GM18951 (cell line): ENCODE measurements around the gene SIGLEC10.
"Not testable (repeated sequence)": the region's sequence is repeated elsewhere in the genome, so short reads cannot be mapped to it uniquely, and the experiment has no call there.

Experiments used
- POLR2A ChIP-seq: IDR thresholded peaks from 4 replicates; pipeline ENCODE4 v1.6.1; 2011; ENCODE audit warnings: mild to moderate bottlenecking; ENCODE audit not compliant: insufficient read length, insufficient read depth; ENCODE audit errors: extremely low read depth
- in situ Hi-C: fragments of 300-500 bp; cut with MboI; formaldehyde crosslinking; loops from one replicate; pipeline ENCODE4 v1.12.0; 2022; ENCODE audit warnings: low sequenced_read_pairs, mixed read lengths, inconsistent platforms; ENCODE audit not compliant: unreplicated experiment

Gene SIGLEC10

GRCh38 chr19:51427201-51427600 lies 9.8 kb upstream of the SIGLEC10 start:
- in situ Hi-C loops, result no loop called here

GRCh38 chr19:51422053-51422448 lies 4.6 kb upstream of the SIGLEC10 start:
- no peak for TF ChIP-seq POLR2A
- in situ Hi-C loops, result no loop called here

More at GRCh38 chr19:51427201-51427600, 9.8 kb upstream of the SIGLEC10 start:
- TF ChIP-seq POLR2A, result no peak

DNA sequence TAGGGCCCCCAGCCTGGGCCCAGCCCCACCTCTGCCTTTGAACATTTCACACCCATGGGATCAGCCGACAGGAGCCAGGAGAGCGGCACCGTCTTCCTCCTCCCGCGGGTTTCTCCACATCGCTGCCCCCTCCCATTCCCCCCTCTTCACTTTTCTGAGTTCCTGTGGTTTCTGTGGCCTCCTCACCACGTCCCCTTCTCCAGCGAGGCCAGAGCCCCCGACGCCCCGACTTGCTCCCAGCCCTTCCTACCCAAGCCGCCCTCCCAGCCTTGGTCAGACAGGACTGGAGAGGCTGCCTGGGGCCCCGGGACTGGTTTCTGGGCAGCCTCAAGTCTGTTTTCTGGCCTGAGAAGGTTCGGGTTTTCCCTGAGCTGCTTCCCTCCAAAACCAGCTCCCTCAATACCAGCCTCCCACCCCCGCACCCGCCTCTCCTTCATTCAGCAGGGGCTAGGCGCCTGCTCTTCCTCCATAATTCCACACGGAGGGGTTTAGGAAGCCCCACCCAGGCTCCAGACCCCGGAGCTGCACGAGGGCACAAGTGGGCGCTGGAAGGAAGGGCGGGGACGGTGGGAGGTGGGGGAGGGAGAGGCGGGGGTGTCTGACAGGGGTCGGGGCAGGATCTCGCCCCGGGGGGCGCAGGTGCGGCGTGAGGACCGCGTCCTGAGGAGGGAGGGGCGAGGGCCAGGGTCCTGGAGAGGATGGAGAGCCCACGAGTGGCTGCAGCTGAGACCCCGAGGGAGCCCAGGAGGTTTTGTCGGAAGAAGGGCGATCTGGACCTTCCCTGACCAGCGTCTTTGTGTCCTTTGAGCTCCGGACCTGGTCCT lies 4.0 kb upstream of the SIGLEC10 start:
- no peak for TF ChIP-seq POLR2A
- in situ Hi-C loops, result no loop called here

DNA sequence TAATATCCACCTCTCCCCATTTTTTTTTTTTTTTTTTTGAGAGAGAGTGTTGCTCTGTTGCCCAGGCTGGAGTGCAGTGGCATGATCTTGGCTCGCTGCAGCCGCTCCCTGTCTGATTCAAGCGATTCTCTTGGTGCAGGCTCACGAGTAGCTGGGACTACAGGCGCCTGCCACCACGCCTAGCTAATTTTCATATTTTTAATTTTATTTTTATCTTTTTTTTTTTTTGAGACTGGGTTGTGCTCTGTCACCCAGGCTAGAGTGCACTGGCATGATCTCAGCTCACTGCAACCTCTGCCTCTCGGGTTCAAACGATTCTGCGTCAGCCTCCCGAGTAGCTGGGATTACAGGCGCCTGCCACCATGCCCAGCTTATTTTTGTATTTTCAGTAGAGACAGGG lies 3.1 kb upstream of the SIGLEC10 start:
- in situ Hi-C loops, result not testable (repeated sequence)

GRCh38 chr19:51418707-51419106 lies 1.3 kb upstream of the SIGLEC10 start:
- no peak for TF ChIP-seq POLR2A
- in situ Hi-C loops, result no loop called here

- in situ Hi-C loops, result no loop called here
Measured at GRCh38 chr19:51417810-51418157, 342 bp upstream of the SIGLEC10 start.

GRCh38 chr19:51416422-51416821 lies 1.0 kb downstream of the SIGLEC10 start:
- in situ Hi-C loops, result not testable (repeated sequence)

More at GRCh38 chr19:51417810-51418157, 342 bp upstream of the SIGLEC10 start:
- TF ChIP-seq POLR2A, result no peak

GRCh38 chr19:51415187-51415586 lies 2.3 kb downstream of the SIGLEC10 start:
- in situ Hi-C loops, result no loop called here

DNA sequence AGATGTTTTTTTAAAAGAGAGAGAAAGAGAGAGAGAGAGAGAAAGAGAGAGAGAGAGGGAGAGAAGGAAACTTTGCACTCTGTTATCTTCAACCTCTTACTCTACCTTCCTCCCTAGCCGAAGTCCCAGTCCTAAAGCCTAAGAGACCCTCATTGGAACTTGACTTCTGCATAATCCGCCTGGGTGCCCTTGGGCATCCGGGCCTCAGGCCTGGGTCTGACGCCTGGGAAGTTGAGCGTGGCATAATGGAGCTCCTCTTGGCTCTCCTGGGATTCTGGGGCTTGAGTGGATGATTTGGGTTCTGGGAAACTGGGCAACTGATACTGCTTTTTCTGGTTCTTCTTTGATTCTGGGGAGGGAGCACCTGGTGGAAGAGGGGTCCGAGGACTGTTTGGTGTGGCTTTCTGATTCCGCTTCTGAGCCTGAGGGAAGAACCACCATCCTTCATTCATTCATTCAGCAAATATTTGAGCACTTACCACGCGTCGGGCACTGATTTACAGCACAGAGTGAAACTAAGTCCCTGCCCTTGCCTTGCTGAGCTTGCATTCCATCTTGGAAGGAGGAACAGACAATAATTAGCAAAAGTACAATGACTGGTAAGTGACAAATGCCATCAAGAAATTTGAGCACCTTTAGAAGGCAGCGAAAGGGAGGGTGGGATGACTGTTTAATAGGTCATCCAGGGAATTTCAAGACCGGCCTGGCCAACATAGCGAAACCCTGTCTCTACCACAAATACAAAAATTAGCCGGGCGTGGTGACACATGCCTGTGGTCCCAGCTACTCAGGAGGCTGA lies 6.3 kb downstream of the SIGLEC10 start:
- no peak for TF ChIP-seq POLR2A
- in situ Hi-C loops, result no loop called here

More at GRCh38 chr19:51415187-51415586, 2.3 kb downstream of the SIGLEC10 start:
- no peak for TF ChIP-seq POLR2A

GRCh38 chr19:51407511-51408131 lies 9.8 kb downstream of the SIGLEC10 start:
- in situ Hi-C loops, result no loop called here
- TF ChIP-seq POLR2A, result no peak

GRCh38 chr19:51402117-51402516 lies 15.3 kb downstream of the SIGLEC10 start:
- in situ Hi-C loops, result no loop called here
- TF ChIP-seq POLR2A, result no peak

DNA sequence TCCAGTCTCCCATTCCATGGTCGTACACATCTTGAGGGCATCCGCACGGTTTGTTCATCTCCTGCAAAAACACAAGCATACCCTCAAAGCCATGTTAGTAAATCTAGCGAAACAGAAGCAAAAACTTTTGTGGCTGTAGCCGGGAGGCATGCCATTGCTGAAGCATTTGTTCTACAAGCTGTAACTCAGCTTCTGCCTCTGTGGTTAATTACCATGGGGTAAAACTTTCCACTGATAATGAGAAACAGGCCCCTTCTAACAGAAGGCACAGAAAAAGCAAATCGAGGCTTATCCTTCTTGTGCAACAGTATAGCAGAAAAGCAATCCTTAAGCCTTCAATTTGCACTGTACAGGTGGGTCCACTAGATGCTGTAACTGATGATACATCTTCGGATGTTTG lies 17.5 kb downstream of the SIGLEC10 start:
- in situ Hi-C loops, result not testable (repeated sequence)

GRCh38 chr19:51399231-51399630 lies 18.2 kb downstream of the SIGLEC10 start:
- TF ChIP-seq POLR2A, result no peak
- in situ Hi-C loops, result no loop called here

- TF ChIP-seq POLR2A, result no peak
- in situ Hi-C loops, result no loop called here
Measured at GRCh38 chr19:51398096-51398704, 19.2 kb downstream of the SIGLEC10 start.

- in situ Hi-C loops, result not testable (repeated sequence)
Measured at GRCh38 chr19:51397453-51397852, 20.0 kb downstream of the SIGLEC10 start.
